Progenitor cell of endocrine pancreas (in vitro differentiated cells): ENCODE data around the gene ZNF8. TPM values are rescaled to one million over a fixed set of nuclear protein-coding genes. Genes with fewer than 3 reads are reported as not detected.
"Not testable (repeated sequence)": the region's sequence is repeated elsewhere in the genome, so short reads cannot be mapped to it uniquely, and the experiment has no call there.

ENCODE experiments used
- DNase-seq: peaks from one replicate; pipeline ENCODE4 v3.0.0; 2021; ENCODE audit warnings: low spot score; ENCODE audit not compliant: unreplicated experiment
- H3K27ac Mint-ChIP-seq: 2 replicates; pipeline ENCODE4 v1.8.0; 2021; ENCODE audit warnings: mild to moderate bottlenecking, moderate library complexity, mixed read lengths
- H3K27me3 Mint-ChIP-seq: 2 replicates; pipeline ENCODE4 v1.8.0; 2021; ENCODE audit warnings: mixed read lengths
- H3K36me3 Mint-ChIP-seq: 2 replicates; pipeline ENCODE4 v1.8.0; 2022; ENCODE audit warnings: mixed read lengths; ENCODE audit not compliant: insufficient read depth
- H3K4me1 Mint-ChIP-seq: 2 replicates; pipeline ENCODE4 v1.8.0; 2021; ENCODE audit warnings: low read depth, mixed read lengths
- H3K4me3 Mint-ChIP-seq: 2 replicates; pipeline ENCODE4 v1.8.0; 2021; ENCODE audit warnings: low read depth, mild to moderate bottlenecking, moderate library complexity, mixed read lengths
- H3K9me3 Mint-ChIP-seq: 2 replicates; pipeline ENCODE4 v1.8.0; 2021; ENCODE audit warnings: low read depth, mixed read lengths
- CTCF ChIP-seq: fragments of 200-600 bp; sonication (generic); IDR thresholded peaks from one replicate; pipeline ENCODE4 v1.5.0; 2021; ENCODE audit warnings: antibody characterized with exemption, mild to moderate bottlenecking; ENCODE audit not compliant: unreplicated experiment
- total RNA-seq: library from RNA; stranded (reverse); gene quantifications from 2 replicates; pipeline ENCODE4 v1.2.1, GENCODE V29; 2021

ZNF8 gene
- total RNA-seq, 1 donor from 2014 or later = 18.2 TPM

GRCh38 chr19:58338825-58339558 is 60.2 kb downstream of the ZNF8 start:
- no peak overlapping the region for H3K27ac Mint-ChIP-seq
- H3K9me3 Mint-ChIP-seq = no peaks in the 10 kb centered on the region
- no peaks in the 10 kb centered on the region for H3K27me3 Mint-ChIP-seq
- DNase-seq = no peak
- TF ChIP-seq CTCF = peak; percentile 24
- peaks cover 22% of the 10 kb centered on the region for H3K36me3 Mint-ChIP-seq
- no peak overlapping the region for H3K4me3 Mint-ChIP-seq
- no peaks in the 10 kb centered on the region for H3K4me1 Mint-ChIP-seq

GRCh38 chr19:58345558-58345957 is 66.8 kb downstream of the ZNF8 start:
- Mint-ChIP-seq H3K4me1 (peaks cover 1% of the 10 kb centered on the region), H3K27ac (no peak overlapping the region), H3K27me3 (peaks cover 37% of the 10 kb centered on the region), H3K36me3 (peaks cover 3% of the 10 kb centered on the region), H3K9me3 (no peaks in the 10 kb centered on the region), H3K4me3 (peak overlapping the region; percentile 43)
- no peak for TF ChIP-seq CTCF
- no peak for DNase-seq

- Mint-ChIP-seq H3K4me3 (peak overlapping the region; percentile 77), H3K4me1 (peaks cover 1% of the 10 kb centered on the region), H3K36me3 (peaks cover 3% of the 10 kb centered on the region), H3K27me3 (peaks cover 37% of the 10 kb centered on the region), H3K9me3 (no peaks in the 10 kb centered on the region), H3K27ac (no peak overlapping the region)
- peak; percentile 30 for DNase-seq
- TF ChIP-seq CTCF = no peak
Observed at GRCh38 chr19:58346961-58347929, 68.5 kb downstream of the ZNF8 start.

DNA sequence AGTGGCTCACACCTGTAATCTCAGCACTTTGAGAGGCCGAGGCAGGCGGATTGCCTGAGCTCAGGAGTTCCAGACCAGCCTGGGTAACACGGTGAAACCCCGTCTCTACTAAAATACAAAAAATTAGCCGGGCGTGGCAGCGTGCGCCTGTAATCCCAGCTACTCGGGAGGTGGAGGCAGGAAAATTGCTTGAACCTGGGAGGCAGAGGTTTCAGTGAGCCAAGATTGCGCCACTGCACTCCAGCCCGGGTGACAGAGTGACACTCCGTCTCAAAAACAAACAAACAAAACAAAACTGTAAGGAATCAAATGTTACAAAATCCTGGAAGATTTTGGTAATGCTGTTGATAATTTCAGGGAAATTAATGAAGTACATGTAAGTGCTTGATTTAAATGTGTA is 69.3 kb downstream of the ZNF8 start:
- H3K27ac Mint-ChIP-seq, H3K4me1 Mint-ChIP-seq, H3K9me3 Mint-ChIP-seq, DNase-seq, H3K36me3 Mint-ChIP-seq: not testable (repeated sequence)
- peak overlapping the region; percentile 77 for H3K4me3 Mint-ChIP-seq
- H3K27me3 Mint-ChIP-seq = peaks cover 37% of the 10 kb centered on the region

DNA sequence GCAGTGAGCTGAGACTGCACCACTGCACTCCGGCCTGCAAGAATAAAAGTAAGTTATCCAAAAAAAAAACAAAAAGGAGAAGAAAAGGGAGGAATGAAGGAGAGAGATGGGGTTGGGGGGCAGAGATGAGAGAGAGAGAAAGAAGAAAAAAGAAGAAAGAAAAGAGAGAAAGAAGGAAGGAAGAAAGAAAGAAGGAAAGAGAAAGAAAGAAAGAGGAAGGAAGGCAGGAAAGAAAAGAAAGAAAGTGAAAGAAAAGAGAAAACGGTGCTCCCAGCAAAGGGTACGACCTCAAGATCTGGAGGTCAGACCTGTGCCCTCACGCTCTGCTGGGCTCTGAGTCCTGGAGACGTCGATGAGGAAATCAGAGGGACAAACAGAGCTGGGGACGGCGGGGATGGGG is 70.8 kb downstream of the ZNF8 start:
- H3K27ac Mint-ChIP-seq = no peak overlapping the region

More for the DNA sequence above, 70.8 kb downstream of the ZNF8 start:
- peaks cover 37% of the 10 kb centered on the region for H3K27me3 Mint-ChIP-seq
- peaks cover 3% of the 10 kb centered on the region for H3K36me3 Mint-ChIP-seq
- H3K9me3 Mint-ChIP-seq = no peaks in the 10 kb centered on the region
- H3K4me3 Mint-ChIP-seq = no peak overlapping the region
- TF ChIP-seq CTCF = no peak
- H3K4me1 Mint-ChIP-seq = peaks cover 3% of the 10 kb centered on the region
- no peak for DNase-seq
